Smooth muscle cell (in vitro differentiated cells): ENCODE results near the gene MARK3. TPM values are rescaled to one million over a fixed set of nuclear protein-coding genes. Genes with fewer than 3 reads are reported as not detected.

Source experiments
- DNase-seq: peaks from one replicate; lab custom pipeline; 2025; ENCODE audit not compliant: unreplicated experiment; lab: John Stamatoyannopoulos, UW
- H2AFZ ChIP-seq: fragments of 200-600 bp; sonication (generic); 2 replicates; pipeline ENCODE4 v1.6.0; 2016; ENCODE audit warnings: antibody characterized with exemption, low read depth, mild to moderate bottlenecking
- H3F3A ChIP-seq: fragments of 200-600 bp; sonication (generic); 2 replicates; pipeline ENCODE4 v1.6.0; 2017; ENCODE audit warnings: antibody characterized with exemption, low read depth
- H3K27ac ChIP-seq: fragments of 200-600 bp; sonication (generic); 2 replicates; pipeline ENCODE4 v1.5.1; 2016; ENCODE audit warnings: low read depth, mild to moderate bottlenecking
- H3K27me3 ChIP-seq: fragments of 200-600 bp; sonication (generic); 2 replicates; pipeline ENCODE4 v1.6.1; 2016; ENCODE audit warnings: low read depth, mild to moderate bottlenecking
- H3K36me3 ChIP-seq: fragments of 200-600 bp; sonication (generic); 2 replicates; pipeline ENCODE4 v1.5.1; 2016; ENCODE audit warnings: low read depth
- H3K4me1 ChIP-seq: fragments of 200-600 bp; sonication (generic); 2 replicates; pipeline ENCODE4 v1.5.1; 2016; ENCODE audit warnings: low read depth
- H3K4me2 ChIP-seq: fragments of 200-600 bp; sonication (generic); 2 replicates; pipeline ENCODE4 v1.6.0; 2016; ENCODE audit warnings: mild to moderate bottlenecking
- H3K4me3 ChIP-seq: fragments of 200-600 bp; sonication (generic); 2 replicates; pipeline ENCODE4 v1.5.1; 2016; ENCODE audit warnings: mild to moderate bottlenecking
- H3K79me2 ChIP-seq: fragments of 200-600 bp; sonication (generic); 2 replicates; pipeline ENCODE4 v1.6.0; 2016; ENCODE audit warnings: low read depth, mild to moderate bottlenecking
- H3K9ac ChIP-seq: fragments of 200-600 bp; sonication (generic); 2 replicates; pipeline ENCODE4 v1.6.0; 2016; ENCODE audit warnings: low read depth
- H3K9me3 ChIP-seq: fragments of 200-600 bp; sonication (generic); replicated peaks from 2 replicates; pipeline ENCODE4 v1.5.1; 2016; ENCODE audit warnings: low read depth
- H4K20me1 ChIP-seq: fragments of 200-600 bp; sonication (generic); 2 replicates; pipeline ENCODE4 v1.6.0; 2016; ENCODE audit warnings: low read depth
- WGBS: methylation state at CpG from one replicate; pipeline ENCODE4 v1.1.7; 2016; ENCODE audit warnings: low lambda C conversion rate; 5-methylcytosine and 5-hydroxymethylcytosine counted together
- polyA plus RNA-seq: library from polyadenylated mRNA; unstranded; fragments of >200 nt; fragmentation: Nextera tagmentation; extraction: Ambion mirVana; gene quantifications from 2 replicates; pipeline ENCODE4 v1.2.1, GENCODE V29; 2016
- total RNA-seq: library from RNA; depleted of rRNA; stranded (reverse); fragments of >200 nt; gene quantifications from 2 replicates; pipeline ENCODE4 v1.2.3, GENCODE V29; 2014
- TF ChIP-seq, protein P1 (sequence below): fragments of 200-600 bp; sonication (generic); IDR thresholded peaks from 2 replicates; pipeline ENCODE4 v1.5.1; 2017; ENCODE audit warnings: borderline replicate concordance, mild to moderate bottlenecking, antibody characterized with exemption; ENCODE audit not compliant: insufficient read depth, poor library complexity, severe bottlenecking

MARK3 gene
- total and polyA plus RNA-seq, 2 experiments from 2014 or later, result 63.2 to 68.4 TPM

DNA sequence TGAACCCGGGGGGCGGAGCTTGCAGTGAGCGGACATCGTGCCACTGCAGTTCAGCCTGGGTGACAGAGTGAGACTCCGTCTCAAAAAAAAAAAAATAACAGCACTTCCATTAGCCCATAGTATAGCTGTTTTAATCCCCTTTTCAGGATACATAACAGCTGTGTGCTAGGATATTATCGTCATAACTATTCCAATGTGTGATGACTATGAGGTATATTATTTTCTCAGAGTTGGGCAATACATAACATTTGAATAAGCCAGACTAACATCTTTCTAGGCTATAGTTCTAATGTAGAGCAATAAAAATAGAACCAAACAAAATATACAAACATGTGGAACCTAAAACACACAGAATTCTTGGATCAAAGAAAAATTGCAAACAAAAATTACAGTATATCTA, 57.1 kb downstream of the MARK3 start:
- Histone ChIP-seq H3K79me2 (peaks cover 68% of the 10 kb centered on the region), H4K20me1 (peaks cover 98% of the 10 kb centered on the region), H3K27ac (no peak overlapping the region), H3K9ac (no peak overlapping the region), H3K4me1 (peaks cover 10% of the 10 kb centered on the region), H3F3A (peaks cover 6% of the 10 kb centered on the region), H3K36me3 (no peaks in the 10 kb centered on the region), H2AFZ (no peak overlapping the region), H3K4me3 (no peak overlapping the region), H3K27me3 (no peaks in the 10 kb centered on the region), H3K9me3 (no peaks in the 10 kb centered on the region), H3K4me2 (no peak overlapping the region)
- TF ChIP-seq, protein P1, sequence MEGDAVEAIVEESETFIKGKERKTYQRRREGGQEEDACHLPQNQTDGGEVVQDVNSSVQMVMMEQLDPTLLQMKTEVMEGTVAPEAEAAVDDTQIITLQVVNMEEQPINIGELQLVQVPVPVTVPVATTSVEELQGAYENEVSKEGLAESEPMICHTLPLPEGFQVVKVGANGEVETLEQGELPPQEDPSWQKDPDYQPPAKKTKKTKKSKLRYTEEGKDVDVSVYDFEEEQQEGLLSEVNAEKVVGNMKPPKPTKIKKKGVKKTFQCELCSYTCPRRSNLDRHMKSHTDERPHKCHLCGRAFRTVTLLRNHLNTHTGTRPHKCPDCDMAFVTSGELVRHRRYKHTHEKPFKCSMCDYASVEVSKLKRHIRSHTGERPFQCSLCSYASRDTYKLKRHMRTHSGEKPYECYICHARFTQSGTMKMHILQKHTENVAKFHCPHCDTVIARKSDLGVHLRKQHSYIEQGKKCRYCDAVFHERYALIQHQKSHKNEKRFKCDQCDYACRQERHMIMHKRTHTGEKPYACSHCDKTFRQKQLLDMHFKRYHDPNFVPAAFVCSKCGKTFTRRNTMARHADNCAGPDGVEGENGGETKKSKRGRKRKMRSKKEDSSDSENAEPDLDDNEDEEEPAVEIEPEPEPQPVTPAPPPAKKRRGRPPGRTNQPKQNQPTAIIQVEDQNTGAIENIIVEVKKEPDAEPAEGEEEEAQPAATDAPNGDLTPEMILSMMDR, result no peak
- WGBS, result 91% methylated on average over 6 of the region's 6 CpGs
- no peak for DNase-seq

DNA sequence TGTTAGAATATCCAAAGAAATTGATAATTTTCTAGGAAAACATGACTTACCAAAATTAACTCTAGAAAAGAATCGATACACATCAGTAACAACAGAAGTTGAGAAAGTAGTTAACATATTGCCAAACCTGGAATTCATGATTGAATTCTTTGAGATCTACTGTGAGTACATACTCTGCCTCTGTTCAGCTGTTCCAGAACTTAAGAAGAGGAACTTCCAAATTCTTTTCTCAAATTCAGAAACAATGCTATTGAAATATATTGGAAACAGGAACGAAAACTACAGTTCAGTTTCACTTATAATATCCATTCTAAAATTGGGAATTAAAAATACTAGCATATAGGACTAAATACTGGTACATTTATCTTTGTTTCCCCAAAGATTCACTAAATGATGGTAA, 57.9 kb downstream of the MARK3 start:
- peaks cover 100% of the 10 kb centered on the region for H4K20me1 ChIP-seq
- H2AFZ ChIP-seq, result no peak overlapping the region
- no peaks in the 10 kb centered on the region for H3K36me3 ChIP-seq
- H3K4me2 ChIP-seq, result no peak overlapping the region
- H3K27me3 ChIP-seq, result no peaks in the 10 kb centered on the region
- TF ChIP-seq, protein P1, result no peak
- H3K27ac ChIP-seq, result no peak overlapping the region
- no peak overlapping the region for H3K4me3 ChIP-seq
- WGBS, result 95% methylated on average over 2 of the region's 2 CpGs
- peaks cover 10% of the 10 kb centered on the region for H3K4me1 ChIP-seq
- H3F3A ChIP-seq, result peaks cover 6% of the 10 kb centered on the region
- DNase-seq, result no peak
- H3K9me3 ChIP-seq, result no peaks in the 10 kb centered on the region
- H3K9ac ChIP-seq, result no peak overlapping the region
- peaks cover 76% of the 10 kb centered on the region for H3K79me2 ChIP-seq

DNA sequence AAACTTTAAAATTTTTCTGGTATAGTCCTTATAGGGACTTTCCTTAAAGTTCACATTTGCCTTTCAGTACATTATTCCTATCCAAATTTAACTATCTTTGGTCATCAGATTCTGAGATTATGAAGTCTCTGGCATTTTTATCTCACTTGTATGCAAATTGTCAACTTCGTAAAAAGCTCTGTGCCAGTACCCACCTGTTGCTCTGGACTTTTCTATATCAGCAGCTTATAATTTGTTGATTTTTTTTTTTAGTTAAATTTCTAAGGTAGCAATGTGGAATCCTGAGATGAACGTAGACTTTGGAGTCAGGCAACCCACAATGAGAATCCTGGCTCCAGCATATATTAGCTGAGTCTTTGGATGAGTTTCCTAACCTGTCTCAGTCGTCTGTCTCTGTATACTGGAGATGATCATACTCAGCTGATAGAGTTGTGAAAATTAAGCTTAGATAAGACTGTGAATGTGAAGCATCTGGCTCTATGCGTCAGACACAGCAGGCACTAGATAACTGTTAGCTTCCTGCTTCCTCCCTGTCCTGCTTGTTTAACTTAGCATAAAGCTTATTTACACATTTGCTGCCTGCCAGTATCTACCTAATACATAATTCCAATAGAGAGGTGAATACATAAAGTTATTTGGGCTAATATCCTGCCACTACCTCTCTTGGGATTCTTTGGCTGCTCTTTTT, 59.8 kb downstream of the MARK3 start:
- Histone ChIP-seq H3K79me2 (peaks cover 80% of the 10 kb centered on the region), H3K4me1 (peaks cover 10% of the 10 kb centered on the region), H3K36me3 (no peaks in the 10 kb centered on the region), H4K20me1 (peaks cover 98% of the 10 kb centered on the region), H3K9me3 (no peaks in the 10 kb centered on the region), H2AFZ (no peak overlapping the region), H3K4me2 (peak overlapping the region; percentile 3), H3K27me3 (no peaks in the 10 kb centered on the region), H3K27ac (peak overlapping the region; percentile 52), H3K9ac (no peak overlapping the region), H3F3A (peaks cover 6% of the 10 kb centered on the region), H3K4me3 (no peak overlapping the region)
- DNase-seq, result no peak
- TF ChIP-seq, protein P1, result no peak
- 47% methylated on average over 4 of the region's 4 CpGs for WGBS

DNA sequence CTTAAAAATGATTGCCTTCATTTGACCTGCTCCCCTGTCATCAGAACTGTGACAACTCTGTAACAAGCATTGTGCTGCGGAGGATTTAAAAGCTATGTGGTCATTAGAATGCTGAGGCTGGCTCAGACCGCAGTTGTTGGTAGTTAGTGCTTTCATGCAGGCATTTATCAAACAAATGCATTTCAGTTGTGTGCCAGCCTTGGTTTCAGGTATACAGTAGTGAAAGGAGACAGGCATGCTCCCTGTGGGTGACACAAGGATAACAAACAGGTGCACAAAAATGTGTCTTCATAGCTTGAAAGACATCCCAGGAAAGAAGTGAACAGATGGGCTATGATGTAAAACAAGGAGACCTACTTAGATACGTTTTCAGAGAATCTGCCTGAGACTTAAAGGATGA, 60.6 kb downstream of the MARK3 start:
- no peaks in the 10 kb centered on the region for H3K9me3 ChIP-seq
- H3K27ac ChIP-seq, result peak overlapping the region; percentile 52
- no peak overlapping the region for H2AFZ ChIP-seq
- H3K9ac ChIP-seq, result no peak overlapping the region
- H3F3A ChIP-seq, result peaks cover 6% of the 10 kb centered on the region
- H3K4me3 ChIP-seq, result no peak overlapping the region
- H3K4me2 ChIP-seq, result peak overlapping the region; percentile 3
- peaks cover 10% of the 10 kb centered on the region for H3K4me1 ChIP-seq
- peaks cover 80% of the 10 kb centered on the region for H3K79me2 ChIP-seq
- no peak for DNase-seq
- H4K20me1 ChIP-seq, result peaks cover 97% of the 10 kb centered on the region
- 67% methylated on average over 3 of the region's 3 CpGs for WGBS
- H3K27me3 ChIP-seq, result no peaks in the 10 kb centered on the region
- TF ChIP-seq, protein P1, result no peak
- H3K36me3 ChIP-seq, result no peaks in the 10 kb centered on the region
